IPS-NIHi11 (cell line): ENCODE data around the gene HDDC3.
A peak's percentile ranks its signal among the peaks of the same experiment; 100 is the strongest.
"Not testable (repeated sequence)": the region's sequence is repeated elsewhere in the genome, so short reads cannot be mapped to it uniquely, and the experiment has no call there.

ENCODE experiments used
- DNase-seq: peaks from one replicate; pipeline ENCODE4 v3.0.0; 2012; ENCODE audit warnings: mixed read lengths, low spot score

Gene HDDC3

GRCh38 chr15:90909976-90910375 lies 22.4 kb downstream of the HDDC3 start:
- DNase-seq, result no peak

DNA sequence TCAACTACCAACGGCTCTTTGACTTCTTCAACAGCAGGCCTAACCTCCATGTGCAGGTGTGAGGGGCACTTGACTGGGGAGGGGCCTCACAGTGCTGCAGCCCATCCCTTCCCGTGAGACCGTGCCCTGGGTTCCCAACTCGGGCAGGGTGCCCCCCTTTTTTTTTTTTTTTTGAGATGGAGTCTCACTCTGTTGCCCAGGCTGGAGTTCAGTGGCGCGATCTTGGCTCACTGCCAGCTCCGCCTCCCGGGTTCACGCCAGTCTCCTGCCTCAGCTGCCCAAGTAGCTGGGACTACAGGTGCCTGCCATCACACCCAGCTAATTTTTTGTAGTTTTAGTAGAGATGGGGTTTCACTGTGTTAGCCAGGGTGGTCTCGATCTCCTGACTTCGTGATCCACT lies 22.9 kb downstream of the HDDC3 start:
- DNase-seq, result not testable (repeated sequence)

GRCh38 chr15:90907838-90908507 lies 24.4 kb downstream of the HDDC3 start:
- DNase-seq, result no peak

GRCh38 chr15:90907051-90907660 lies 25.2 kb downstream of the HDDC3 start:
- no peak for DNase-seq

DNA sequence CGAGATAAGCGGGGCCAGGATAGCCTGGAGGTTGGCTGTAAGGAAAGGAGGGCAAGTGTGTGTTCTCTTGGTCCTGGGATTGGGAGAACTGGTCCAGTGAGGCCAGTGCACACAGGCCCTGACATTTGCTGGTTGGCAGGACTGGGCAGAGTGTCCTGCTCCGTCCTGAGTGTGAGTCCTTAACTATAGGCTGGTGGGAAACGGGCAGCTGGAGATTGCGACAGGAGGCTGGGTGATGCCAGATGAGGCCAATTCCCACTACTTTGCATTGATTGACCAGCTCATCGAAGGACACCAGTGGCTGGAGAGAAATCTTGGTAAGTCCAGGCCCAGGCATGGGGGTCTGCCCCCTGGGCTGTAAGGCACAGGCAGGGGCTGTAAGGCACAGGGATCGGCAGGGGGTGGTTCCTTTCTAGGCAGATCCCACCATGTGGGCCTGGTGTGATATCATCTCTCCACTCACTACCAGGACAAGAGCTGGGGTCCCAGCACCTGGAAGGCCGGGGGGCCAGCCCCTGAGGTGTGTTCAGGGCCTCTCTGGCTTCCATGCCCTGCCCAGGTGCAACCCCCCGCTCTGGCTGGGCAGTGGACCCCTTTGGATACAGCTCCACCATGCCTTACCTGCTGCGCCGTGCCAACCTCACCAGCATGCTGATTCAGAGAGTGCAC lies 26.0 kb downstream of the HDDC3 start:
- no peak for DNase-seq

DNA sequence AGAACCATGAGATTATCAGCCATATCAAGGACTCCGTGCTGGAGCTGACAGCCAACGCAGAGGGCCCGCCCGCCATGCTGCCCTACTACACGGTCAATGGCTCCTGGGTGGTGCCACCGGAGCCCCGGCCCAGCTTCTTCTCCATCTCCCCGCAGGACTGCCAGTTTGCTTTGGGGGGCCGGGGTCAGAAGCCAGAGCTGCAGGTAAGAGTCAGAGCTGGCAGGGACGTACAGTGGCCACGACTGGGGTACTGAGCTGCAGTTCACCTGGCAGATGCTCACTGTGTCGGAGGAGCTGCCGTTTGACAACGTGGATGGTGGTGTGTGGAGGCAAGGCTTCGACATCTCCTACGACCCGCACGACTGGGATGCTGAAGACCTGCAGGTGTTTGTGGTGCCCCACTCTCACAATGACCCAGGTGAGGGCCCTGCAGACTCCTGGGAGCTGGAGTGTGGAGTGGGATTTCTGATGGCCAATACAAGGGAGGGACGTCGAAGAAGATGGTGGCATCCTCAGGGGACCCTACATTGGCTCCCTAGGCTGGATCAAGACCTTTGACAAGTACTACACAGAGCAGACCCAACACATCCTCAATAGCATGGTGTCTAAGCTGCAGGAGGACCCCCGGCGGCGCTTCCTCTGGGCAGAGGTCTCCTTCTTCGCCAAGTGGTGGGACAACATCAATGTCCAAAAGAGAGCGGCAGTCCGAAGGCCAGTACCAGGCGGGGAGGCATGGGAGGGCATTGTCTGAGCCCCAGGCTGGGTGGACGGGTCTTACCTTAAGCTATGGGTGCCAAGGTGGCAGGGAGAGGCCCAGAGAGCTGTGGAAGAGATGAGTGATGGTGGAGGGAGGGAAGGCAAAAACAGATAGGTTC lies 26.8 kb downstream of the HDDC3 start:
- no peak for DNase-seq

- DNase-seq, result no peak
Measured at GRCh38 chr15:90904746-90905145, 27.6 kb downstream of the HDDC3 start.

DNA sequence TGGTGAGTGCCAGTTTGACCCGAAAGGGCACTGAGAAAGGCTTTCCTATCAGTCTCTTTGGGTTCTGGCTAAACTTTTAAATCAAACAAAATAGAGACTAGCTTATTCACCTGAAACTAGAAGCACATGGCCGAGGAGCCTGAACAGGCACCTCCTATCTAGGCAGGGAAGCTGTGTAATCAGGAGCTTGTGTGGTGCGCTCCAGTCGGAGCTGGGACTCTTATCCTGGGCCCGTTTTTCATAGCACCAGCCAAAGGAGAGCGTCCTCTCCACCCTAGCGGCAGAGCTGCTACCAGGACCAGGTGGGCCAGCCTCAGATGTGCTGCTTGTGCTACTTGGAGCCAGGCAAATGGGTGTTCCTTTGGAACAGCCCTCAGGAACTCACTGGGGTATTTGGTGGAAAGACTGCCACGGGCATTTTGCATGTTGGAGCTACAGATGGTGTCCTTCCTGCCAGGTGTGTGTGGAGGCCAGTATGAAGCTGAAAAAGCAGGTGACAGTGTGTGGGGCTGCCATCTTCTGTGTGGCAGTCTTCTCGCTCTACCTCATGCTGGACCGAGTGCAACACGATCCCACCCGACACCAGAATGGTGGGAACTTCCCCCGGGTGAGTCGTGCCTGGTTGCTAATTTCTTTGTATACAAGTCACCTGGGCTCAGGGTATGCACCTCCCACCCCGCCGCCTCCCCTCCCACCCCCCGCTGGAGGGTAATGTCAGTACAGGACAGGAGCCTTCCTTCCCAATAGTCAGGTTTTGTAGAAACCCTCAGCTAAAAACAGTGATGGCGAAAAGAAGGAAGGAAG lies 28.4 kb downstream of the HDDC3 start:
- peak; percentile 72 for DNase-seq

- DNase-seq, result peak; percentile 79
Measured at GRCh38 chr15:90902840-90903732, 29.3 kb downstream of the HDDC3 start, which contains the start of gene MAN2A2. TSS of gene MAN2A2 (plus strand) at chr15:90903302. CDS start at chr15:90904208, 906 bp downstream.

DNA sequence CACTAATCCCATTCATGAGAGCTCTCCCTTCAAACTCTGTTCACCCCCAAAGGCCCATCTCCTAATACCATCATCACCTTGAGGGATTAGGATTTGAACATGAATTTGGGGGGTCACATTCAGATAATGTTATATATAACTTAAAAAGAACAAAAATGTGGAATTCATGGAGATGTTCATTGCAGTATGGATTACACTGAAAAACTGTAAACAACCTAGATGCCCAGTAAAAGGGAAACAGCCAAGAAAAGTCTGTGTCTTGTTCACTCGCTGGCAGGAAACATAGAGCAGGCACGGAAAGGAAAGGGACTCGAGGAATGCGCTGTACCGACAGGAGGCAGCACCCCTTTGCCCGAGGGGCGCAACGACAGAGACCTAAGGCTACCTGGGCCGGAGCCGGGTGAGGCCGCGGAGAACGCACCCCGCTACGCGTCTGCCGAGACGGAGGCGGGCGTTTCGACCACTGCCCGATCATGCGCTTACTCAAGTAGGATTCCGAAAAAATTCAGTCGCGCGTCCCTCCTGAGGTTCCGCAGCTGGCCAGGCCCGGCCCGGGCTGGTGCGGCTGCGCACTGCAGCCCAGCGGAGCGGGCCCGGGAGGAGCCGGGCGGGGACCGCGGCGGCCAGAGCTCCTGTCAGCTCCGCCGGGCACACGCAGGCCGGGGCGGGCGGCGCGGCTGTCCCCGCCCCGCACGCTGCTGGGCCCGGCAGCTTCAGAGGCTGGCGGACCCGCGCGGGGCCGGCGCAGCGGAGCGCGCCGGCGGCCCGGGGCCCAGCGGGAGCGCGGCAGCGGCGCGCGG lies 30.1 kb downstream of the HDDC3 start:
- peak; percentile 98 for DNase-seq

GRCh38 chr15:90901175-90902039 lies 30.9 kb downstream of the HDDC3 start:
- no peak for DNase-seq

- not testable (repeated sequence) for DNase-seq
Measured at GRCh38 chr15:90897131-90897655, 35.2 kb downstream of the HDDC3 start.

GRCh38 chr15:90895571-90896117 lies 36.7 kb downstream of the HDDC3 start:
- DNase-seq, result no peak

- no peak for DNase-seq
Measured at GRCh38 chr15:90893175-90894090, 38.9 kb downstream of the HDDC3 start.

GRCh38 chr15:90892498-90893174 lies 39.7 kb downstream of the HDDC3 start:
- no peak for DNase-seq

DNA sequence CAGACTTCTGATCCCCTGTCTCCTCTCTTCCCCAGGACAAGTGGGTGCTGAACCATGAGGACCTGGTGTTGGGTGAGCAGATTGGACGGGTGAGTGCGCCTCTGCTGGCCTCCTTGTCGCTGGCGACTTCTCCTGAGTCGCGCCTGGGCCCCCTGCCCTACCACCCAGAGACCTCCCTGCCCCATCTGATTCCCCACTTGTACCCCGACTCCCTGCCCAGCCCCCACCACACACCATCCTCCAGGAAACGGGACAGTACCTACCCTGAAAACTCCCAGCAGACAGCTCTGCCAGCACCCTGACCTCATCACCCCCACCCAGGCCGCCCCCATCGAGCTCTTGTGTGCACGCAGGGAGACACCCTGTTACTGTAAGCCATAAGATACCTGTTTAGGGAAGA lies 40.3 kb downstream of the HDDC3 start:
- no peak for DNase-seq
